Glutamatergic neuron (in vitro differentiated cells): ENCODE data around the gene SLC35G3. TPM values are rescaled to one million over a fixed set of nuclear protein-coding genes. Genes with fewer than 3 reads are reported as not detected.

Experiments used
- DNase-seq: peaks from one replicate; pipeline ENCODE4 v3.0.0; 2022
- H3K27ac Mint-ChIP-seq: one replicate; pipeline ENCODE4 v1.8.0; 2020; ENCODE audit warnings: mild to moderate bottlenecking, mixed read lengths, inconsistent platforms; ENCODE audit not compliant: unreplicated experiment
- H3K27me3 Mint-ChIP-seq: one replicate; pipeline ENCODE4 v1.8.0; 2020; ENCODE audit warnings: mild to moderate bottlenecking, moderate library complexity, mixed read lengths, inconsistent platforms; ENCODE audit not compliant: unreplicated experiment
- H3K36me3 Mint-ChIP-seq: one replicate; pipeline ENCODE4 v1.8.0; 2020; ENCODE audit warnings: mild to moderate bottlenecking, mixed read lengths, inconsistent platforms; ENCODE audit not compliant: unreplicated experiment
- H3K4me1 Mint-ChIP-seq: one replicate; pipeline ENCODE4 v1.8.0; 2020; ENCODE audit warnings: mild to moderate bottlenecking, low read depth, mixed read lengths, inconsistent platforms; ENCODE audit not compliant: unreplicated experiment
- H3K4me3 Mint-ChIP-seq: one replicate; pipeline ENCODE4 v1.8.0; 2020; ENCODE audit warnings: mild to moderate bottlenecking, mixed read lengths, inconsistent platforms; ENCODE audit not compliant: unreplicated experiment
- H3K9me3 Mint-ChIP-seq: one replicate; pipeline ENCODE4 v1.8.0; 2020; ENCODE audit warnings: mild to moderate bottlenecking, moderate library complexity, mixed read lengths, inconsistent platforms; ENCODE audit not compliant: unreplicated experiment
- total RNA-seq: library from RNA; stranded (reverse); fragmentation: NEBNext Ultra II Directional; extraction: Animal tissue kit (Norgen Biotek cat#: 25700); gene quantifications from one replicate; pipeline ENCODE4 v1.2.1, GENCODE V29; 2021; ENCODE audit not compliant: unreplicated experiment
- TF ChIP-seq, protein P1 (sequence below): fragments of 200-600 bp; sonication (generic); IDR thresholded peaks from one replicate; pipeline ENCODE4 v1.5.0; 2021; ENCODE audit not compliant: partially characterized antibody, unreplicated experiment

The SLC35G3 gene
- total RNA-seq, 1 donor from 2014 or later, result not detected

DNA sequence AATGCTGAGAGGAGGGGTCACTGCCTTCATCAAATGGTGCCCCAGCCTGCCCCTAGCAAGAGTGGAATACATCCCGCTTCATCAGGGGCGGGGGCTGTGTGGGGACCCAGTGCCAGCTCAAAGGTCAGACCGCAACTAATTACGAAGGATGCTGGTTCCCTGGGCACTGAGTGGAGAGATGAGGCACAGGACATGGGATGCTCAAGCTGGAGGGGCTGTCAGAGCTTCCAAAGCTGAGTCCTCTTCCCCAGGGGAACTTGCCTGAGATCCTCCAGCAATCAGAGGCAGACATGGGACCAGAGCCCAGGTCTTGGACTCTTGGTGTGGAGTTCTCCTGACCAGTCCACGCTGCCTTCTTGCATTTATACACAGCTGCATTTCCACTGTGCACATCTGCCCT lies 27.7 kb downstream of the SLC35G3 start:
- Mint-ChIP-seq H3K4me3 (no peak overlapping the region), H3K4me1 (peaks cover 2% of the 10 kb centered on the region), H3K27ac (no peak overlapping the region), H3K36me3 (peaks cover 4% of the 10 kb centered on the region), H3K9me3 (peaks cover 3% of the 10 kb centered on the region), H3K27me3 (no peaks in the 10 kb centered on the region)
- TF ChIP-seq, protein P1, sequence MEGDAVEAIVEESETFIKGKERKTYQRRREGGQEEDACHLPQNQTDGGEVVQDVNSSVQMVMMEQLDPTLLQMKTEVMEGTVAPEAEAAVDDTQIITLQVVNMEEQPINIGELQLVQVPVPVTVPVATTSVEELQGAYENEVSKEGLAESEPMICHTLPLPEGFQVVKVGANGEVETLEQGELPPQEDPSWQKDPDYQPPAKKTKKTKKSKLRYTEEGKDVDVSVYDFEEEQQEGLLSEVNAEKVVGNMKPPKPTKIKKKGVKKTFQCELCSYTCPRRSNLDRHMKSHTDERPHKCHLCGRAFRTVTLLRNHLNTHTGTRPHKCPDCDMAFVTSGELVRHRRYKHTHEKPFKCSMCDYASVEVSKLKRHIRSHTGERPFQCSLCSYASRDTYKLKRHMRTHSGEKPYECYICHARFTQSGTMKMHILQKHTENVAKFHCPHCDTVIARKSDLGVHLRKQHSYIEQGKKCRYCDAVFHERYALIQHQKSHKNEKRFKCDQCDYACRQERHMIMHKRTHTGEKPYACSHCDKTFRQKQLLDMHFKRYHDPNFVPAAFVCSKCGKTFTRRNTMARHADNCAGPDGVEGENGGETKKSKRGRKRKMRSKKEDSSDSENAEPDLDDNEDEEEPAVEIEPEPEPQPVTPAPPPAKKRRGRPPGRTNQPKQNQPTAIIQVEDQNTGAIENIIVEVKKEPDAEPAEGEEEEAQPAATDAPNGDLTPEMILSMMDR, result no peak
- no peak for DNase-seq

DNA sequence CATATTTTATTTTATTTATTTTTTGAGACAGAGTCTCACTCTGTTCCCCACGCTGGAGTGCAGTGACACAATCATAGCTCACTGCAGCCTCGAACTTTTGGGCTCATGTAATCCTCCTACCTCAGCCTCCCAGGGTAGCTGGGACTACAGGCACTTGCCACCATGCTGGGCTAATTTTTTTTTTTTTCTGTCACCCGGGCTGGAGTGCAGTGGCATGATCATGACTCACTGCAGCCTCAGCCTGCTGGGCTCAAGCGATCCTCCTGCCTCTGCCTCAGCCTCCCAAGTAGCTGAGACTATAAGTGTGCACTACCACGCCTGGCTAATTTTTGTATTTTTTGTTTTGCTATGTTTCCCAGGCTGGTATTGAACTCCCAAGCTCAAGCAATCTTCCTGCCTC lies 29.5 kb downstream of the SLC35G3 start:
- Mint-ChIP-seq H3K9me3 (peaks cover 3% of the 10 kb centered on the region), H3K4me3 (no peak overlapping the region), H3K27ac (no peak overlapping the region), H3K36me3 (peaks cover 4% of the 10 kb centered on the region), H3K27me3 (no peaks in the 10 kb centered on the region), H3K4me1 (peaks cover 2% of the 10 kb centered on the region)
- no peak for DNase-seq
- TF ChIP-seq, protein P1, result no peak

DNA sequence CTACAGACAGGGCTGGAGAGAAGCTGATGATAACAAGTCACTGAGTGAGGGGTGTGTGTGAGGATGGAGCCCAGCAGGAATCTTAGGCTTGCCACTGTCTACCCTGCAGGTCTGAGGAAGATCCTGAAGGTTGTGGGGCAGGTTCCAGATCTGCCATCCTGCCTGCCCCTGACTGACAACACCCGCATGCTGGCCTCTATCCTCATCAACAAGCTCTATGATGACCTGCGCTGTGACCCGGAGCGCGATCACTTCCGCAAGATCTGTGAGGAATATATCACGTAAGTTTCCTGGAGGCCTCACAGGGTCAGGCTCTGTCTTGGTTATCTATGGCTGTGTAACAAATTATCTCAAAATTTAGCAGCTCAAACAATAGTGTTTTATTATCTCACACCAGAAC lies 30.3 kb downstream of the SLC35G3 start:
- Mint-ChIP-seq H3K4me3 (no peak overlapping the region), H3K27ac (no peak overlapping the region), H3K4me1 (peaks cover 2% of the 10 kb centered on the region), H3K27me3 (no peaks in the 10 kb centered on the region), H3K36me3 (peaks cover 4% of the 10 kb centered on the region), H3K9me3 (peaks cover 3% of the 10 kb centered on the region)
- DNase-seq, result no peak
- TF ChIP-seq, protein P1, result no peak

DNA sequence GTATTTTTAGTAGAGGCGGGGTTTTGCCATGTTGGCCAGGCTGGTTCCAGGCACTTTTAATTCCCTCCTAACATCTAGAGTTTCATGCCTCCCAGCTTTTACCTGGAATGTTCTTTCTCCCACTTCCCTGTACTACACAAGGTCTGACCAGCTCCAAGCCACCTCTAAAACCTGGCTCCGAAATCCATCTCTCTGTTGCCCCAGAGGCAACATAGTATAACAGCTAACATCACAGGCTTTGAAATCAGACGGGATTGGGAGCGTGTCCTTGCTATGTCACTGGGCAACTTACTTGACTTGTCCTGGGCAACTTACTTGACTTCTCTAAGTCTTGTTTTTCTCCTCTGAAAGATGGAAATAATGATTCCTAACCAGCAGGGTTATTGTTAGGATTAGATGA lies 31.4 kb downstream of the SLC35G3 start:
- H3K27ac Mint-ChIP-seq, result no peak overlapping the region
- TF ChIP-seq, protein P1, result no peak
- peaks cover 3% of the 10 kb centered on the region for H3K9me3 Mint-ChIP-seq
- no peak overlapping the region for H3K4me3 Mint-ChIP-seq
- H3K36me3 Mint-ChIP-seq, result peaks cover 4% of the 10 kb centered on the region
- DNase-seq, result no peak
- H3K27me3 Mint-ChIP-seq, result no peaks in the 10 kb centered on the region
- H3K4me1 Mint-ChIP-seq, result peaks cover 5% of the 10 kb centered on the region

DNA sequence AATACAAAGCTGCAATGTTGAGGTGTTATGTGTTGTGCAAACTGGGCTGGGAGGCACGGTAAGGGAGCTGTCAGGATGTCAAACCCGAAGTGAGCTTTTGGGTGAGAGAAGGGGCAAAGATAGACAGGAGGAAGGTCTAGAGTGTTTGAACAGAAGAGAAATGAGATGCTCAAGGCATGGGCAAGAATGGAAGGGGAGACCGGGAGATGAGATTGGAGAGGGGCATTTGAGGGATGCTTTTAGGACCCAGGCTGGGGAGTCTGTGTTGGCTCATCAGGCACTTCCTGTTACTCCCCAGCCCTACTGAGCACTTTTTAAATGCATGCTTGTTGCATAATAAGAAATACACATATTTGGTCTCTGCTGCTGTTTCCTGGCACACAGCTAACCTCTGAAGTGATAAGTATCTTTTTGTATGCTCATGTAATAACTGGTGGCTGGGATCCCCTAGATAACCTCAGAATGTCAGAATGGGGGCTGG lies 32.9 kb downstream of the SLC35G3 start:
- DNase-seq, result no peak
- Mint-ChIP-seq H3K4me1 (peaks cover 3% of the 10 kb centered on the region), H3K9me3 (peaks cover 2% of the 10 kb centered on the region), H3K4me3 (no peak overlapping the region), H3K36me3 (peaks cover 4% of the 10 kb centered on the region), H3K27me3 (no peaks in the 10 kb centered on the region), H3K27ac (no peak overlapping the region)
- TF ChIP-seq, protein P1, result no peak
